GM12892 (cell line): Measurements from ENCODE around the gene GNAQ.

Source experiments
- DNase-seq: peaks from one replicate; pipeline ENCODE4 v3.0.0; 2011; ENCODE audit not compliant: insufficient read length
- FAIRE-seq: peaks from 2 replicates; lab custom pipeline; 2011; peaks lifted over from hg19 to GRCh38; lab: Jason Lieb, UNC
- POLR2A ChIP-seq: IDR thresholded peaks from 2 replicates; pipeline ENCODE4 v1.6.1; 2011; ENCODE audit warnings: low read depth, low read length, control low read depth
- POLR2AphosphoS5 ChIP-seq: IDR thresholded peaks from 2 replicates; pipeline ENCODE4 v1.6.1; 2011; ENCODE audit warnings: low read depth, low read length, control low read depth
- TAF1 ChIP-seq: IDR thresholded peaks from 2 replicates; pipeline ENCODE4 v1.6.1; 2011; ENCODE audit warnings: low read depth, mild to moderate bottlenecking, control low read depth, low read length, borderline replicate concordance

The GNAQ gene

DNA sequence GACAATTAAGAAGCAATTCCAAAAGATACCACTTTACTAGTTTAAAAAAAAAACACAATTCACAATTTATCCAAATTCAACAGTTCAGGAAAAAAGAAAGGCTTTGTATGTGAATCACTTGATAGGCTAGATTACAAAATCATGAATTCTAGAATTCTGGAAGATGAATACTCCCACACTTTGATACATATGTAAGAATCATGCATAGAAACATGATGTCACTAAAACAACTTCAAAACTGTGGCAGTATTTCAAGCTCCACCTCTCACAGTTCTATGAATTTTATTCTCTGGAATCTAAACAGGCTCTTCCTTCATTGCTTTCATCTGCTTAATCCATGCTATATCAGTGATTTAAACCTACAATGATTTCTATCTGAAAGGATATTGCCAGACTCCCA is 51.0 kb downstream of the GNAQ start:
- FAIRE-seq (no peak), DNase-seq (no peak)
- TF ChIP-seq POLR2AphosphoS5 (no peak), TAF1 (no peak), POLR2A (no peak)

DNA sequence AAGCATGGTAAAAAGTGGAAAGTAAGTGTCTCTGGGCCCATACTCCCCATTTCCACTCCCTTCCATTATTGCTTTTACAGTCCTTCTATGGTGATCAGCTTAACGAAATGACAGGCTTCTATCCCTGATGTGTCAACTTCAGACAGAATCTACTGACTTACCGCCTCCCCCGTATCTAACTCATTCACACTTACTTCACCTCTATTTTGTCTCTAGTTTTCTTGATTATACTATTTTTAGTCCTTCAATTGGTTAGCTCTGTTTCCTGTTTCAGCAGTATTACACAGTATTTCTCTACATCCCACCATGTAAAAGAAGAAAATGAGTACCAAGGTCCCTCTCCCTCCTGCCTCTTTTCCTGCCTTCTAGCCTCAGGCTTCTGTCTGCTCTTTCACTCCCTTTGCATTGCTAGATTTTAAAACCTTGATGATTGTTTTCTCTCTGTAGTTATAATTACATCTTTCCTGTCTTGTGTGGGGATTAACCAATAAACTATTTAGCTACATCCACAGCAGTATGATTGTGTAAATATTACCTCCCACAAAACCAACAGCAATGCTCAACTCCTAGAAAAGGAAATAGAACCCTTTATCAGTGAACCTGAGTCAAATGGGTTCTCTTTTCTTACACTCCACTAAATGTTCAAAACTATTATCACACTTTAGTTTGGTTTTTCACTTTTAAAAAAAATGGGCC is 53.4 kb downstream of the GNAQ start:
- FAIRE-seq (no peak), DNase-seq (no peak)
- TF ChIP-seq TAF1 (no peak), POLR2A (no peak), POLR2AphosphoS5 (no peak)

DNA sequence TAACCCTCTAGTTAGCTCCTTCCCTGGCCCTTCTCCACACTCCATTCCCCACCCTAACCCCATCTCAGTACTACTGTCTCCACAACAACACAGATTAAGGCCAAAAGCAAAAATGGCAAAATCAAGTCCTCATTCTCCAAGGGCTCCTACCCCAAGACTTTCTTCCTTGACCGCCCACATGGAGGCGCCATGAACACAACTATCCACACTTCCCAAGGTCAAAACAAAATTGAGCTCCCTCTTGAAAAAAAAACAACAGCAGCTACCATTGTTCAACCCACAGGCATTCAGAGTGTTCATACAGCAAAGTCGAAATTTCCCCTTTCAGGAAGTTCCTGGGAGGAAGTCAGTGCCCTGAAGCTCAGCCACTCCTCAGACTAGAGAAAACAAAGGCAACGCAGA is 54.4 kb downstream of the GNAQ start:
- DNase-seq (no peak), FAIRE-seq (no peak)
- no peak for TF ChIP-seq TAF1
- TF ChIP-seq POLR2A, result no peak
- TF ChIP-seq POLR2AphosphoS5, result no peak

DNA sequence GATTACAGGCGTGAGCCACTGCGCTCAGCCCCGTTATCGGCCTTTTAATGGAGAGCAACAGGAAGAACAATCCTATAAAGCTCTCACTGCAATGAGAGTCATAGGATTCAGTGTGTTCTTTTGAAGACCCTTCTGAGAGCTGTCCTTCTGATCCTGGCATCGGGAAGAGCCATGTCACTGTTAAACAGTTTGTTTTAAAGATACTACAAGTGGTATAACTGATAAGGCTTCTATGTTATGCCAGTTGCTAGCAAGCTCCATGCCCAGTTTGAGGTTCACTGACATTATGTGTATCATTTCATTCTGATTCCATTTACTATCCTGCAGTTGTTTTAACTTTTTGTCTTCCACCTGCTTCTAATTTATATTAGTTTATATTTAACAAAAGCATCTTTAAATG is 55.8 kb downstream of the GNAQ start:
- no peak for DNase-seq
- FAIRE-seq, result no peak
- TF ChIP-seq POLR2AphosphoS5 (no peak), TAF1 (no peak), POLR2A (no peak)

DNA sequence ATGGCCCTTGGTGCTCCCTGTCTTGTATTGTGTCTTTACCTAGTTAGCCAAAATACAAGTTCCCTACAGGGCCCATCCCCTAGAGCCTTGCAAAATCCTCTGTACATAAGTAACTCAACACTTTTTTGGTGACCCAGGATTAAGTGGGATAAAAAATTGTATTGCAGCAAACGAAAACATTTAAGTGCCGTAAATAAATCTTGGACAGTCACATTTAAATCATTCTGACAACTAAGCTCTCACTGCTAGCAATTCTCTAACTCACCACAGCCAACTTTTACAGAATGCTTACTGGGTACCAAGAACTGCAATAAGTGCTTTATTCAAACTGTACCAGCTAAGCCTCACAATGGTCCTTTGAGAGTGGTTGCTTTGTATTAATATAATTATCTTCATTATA is 56.6 kb downstream of the GNAQ start:
- TF ChIP-seq POLR2AphosphoS5, result no peak
- TF ChIP-seq TAF1, result no peak
- no peak for TF ChIP-seq POLR2A
- FAIRE-seq (no peak), DNase-seq (no peak)

DNA sequence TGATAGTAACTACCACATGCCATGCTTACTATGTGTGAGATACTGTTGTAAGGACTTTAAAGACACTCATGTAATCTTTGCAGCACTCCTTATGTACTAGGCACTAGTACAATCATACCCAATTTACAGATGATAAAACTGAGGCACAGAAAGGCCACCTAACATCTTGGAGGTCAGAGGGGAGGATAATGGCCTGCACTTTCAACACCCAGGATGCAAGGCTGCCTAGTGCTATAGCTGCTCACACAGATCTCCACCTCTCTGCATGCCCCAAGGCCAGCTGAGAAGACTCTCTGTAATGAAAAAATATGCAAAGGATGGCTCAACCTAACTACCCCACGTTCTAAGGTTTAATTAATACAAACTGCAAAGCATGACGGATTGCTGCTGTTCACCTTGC is 57.2 kb downstream of the GNAQ start:
- FAIRE-seq, result no peak
- DNase-seq, result no peak
- TF ChIP-seq POLR2AphosphoS5, result no peak
- no peak for TF ChIP-seq TAF1
- no peak for TF ChIP-seq POLR2A

DNA sequence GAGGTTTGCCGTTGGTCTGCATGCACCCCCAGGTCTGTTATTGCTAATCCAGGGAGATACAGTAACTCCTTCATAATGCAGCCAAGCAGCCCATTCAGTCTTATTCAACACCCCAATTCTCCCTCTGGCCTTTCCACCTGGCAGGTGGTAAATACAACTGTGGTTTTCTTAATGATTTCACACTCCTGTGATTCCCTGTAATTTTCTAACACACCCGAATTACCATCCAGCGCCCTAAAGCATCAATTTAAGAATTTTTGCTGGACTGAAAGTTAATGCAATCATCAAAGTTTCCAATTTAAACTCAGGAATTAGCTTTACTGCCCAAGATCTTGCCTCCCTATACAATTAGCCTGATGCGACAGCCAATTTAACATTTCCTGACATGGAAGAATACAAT is 62.5 kb downstream of the GNAQ start:
- DNase-seq, result no peak
- no peak for TF ChIP-seq TAF1
- no peak for TF ChIP-seq POLR2A
- no peak for TF ChIP-seq POLR2AphosphoS5

DNA sequence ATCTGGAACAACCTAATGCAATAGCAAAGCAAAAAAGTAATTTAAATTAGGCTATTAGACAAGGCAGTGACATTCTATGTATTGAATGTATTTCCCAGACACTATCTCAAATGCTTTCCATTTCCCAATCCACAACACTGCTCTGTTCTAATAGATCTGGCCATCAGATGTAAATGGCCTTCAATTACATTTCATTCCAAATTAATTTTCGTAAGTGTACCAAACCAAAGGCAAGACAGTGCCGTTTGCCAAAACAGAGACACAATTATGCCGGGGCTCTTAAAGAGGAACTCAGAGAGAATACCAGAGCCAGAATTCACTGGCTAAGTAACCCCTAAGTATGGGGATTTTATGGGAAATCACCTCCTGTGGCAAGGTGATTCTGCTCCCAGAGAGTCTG is 63.1 kb downstream of the GNAQ start:
- FAIRE-seq (no peak), DNase-seq (no peak)
- TF ChIP-seq POLR2AphosphoS5, result no peak
- TF ChIP-seq POLR2A, result no peak
- no peak for TF ChIP-seq TAF1

More for the DNA sequence above, 62.5 kb downstream of the GNAQ start:
- no peak for FAIRE-seq

DNA sequence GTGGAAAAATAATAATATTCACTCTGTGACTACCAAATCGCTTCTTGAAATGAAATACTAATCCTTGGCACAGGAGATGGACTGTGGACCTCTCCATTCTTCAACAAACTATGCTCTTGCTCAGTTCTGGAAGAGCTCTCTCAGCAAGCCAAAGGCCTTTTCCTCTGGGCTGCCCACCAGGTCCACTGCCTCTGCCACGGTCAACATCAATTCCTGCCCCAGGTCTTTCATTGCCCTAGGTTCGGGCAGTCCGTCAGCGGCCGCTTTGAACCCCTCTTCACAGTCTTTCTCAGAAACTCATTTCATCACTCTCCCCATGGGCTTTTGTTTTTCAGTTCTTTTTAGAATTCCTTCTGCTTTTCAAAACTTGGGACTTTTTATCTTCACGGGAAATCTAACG is 64.9 kb downstream of the GNAQ start:
- no peak for DNase-seq
- no peak for FAIRE-seq
- TF ChIP-seq POLR2A, result no peak
- no peak for TF ChIP-seq TAF1
- no peak for TF ChIP-seq POLR2AphosphoS5

DNA sequence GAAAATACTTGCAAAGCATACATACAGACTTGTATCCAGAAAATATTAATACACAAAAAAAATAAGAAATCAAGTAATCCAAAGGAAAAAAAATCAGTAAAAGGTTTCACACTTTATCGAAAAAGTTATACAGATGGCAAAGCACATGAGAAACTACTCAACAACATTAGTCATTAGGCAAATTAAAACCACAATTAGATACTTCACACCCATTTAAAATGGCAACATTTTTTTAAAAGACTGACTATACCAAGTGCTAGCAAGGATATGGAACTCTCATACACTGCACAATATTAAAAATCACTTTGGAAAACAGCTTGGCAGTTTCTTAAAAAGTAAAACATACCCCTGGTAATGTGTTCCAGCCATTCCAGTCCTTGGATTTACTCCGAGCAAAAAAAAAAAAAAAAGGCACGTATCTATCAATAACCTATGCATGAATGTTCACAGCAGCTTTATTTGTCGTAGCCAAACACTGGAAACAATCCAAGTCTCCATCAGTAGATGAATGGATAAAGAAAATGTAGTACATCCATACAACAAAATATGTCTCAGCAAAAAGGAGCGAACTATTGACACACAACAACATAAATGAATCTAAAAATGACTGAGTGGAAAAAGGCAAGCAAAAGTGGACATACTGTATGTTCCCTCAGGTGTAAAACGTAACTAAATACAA is 66.0 kb downstream of the GNAQ start:
- TF ChIP-seq POLR2A (no peak), POLR2AphosphoS5 (no peak)
- DNase-seq, result no peak
- no peak for FAIRE-seq

DNA sequence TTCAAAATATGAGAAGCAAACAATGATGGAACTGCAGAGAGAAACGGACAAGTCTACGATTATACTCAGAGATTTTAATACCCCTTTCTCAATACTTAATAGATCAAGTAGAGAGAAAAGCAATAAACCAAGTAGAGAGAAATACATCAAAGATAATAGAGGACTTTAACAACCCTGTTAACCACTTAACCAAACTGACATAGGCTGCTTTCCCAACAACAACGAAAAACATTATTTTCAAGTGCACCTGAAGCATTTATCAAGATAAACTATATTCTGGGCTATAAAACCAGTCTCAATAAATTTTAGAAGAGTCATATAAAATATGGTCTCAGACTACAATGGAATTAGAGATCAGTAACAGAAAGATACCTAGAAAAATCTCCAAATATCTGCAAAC is 67.4 kb downstream of the GNAQ start:
- DNase-seq, result no peak
- no peak for TF ChIP-seq TAF1
- TF ChIP-seq POLR2AphosphoS5, result no peak
- no peak for TF ChIP-seq POLR2A
- no peak for FAIRE-seq

DNA sequence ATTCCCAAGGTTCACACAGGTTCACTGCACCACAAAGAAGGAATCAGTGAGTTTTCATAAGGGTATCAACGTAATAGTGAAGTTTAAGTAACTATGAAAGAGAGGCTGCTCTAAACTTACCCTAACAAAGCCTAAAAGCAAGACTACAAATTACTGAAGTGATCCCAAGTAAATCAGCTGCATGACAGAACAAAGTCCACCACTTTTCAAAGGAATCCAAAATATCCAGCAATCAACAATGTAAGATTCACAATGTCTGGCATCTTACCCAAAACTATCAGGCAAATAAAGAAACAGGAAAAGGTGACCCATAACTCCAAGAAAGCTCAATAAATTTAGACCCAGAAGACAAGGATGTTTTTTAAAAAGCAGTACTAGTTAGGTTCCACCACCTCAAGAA is 70.1 kb downstream of the GNAQ start:
- no peak for FAIRE-seq
- no peak for DNase-seq
- TF ChIP-seq TAF1, result no peak
- no peak for TF ChIP-seq POLR2AphosphoS5
- no peak for TF ChIP-seq POLR2A
